CD14-positive monocyte (primary cell): Measurements from ENCODE around the gene HMCN1. TPM values are rescaled to one million over a fixed set of nuclear protein-coding genes. Genes with fewer than 3 reads are reported as not detected.

ENCODE experiments used
- DNase-seq, 3 donors: peaks; one replicate each; pipeline ENCODE4 v3.0.0-alpha.2; 2011 to 2022
- H2AFZ ChIP-seq: 2 replicates; pipeline ENCODE4 v1.6.0; 2012; ENCODE audit warnings: mild to moderate bottlenecking, low read depth, low read length, inconsistent platforms; ENCODE audit not compliant: insufficient read depth, poor library complexity, severe bottlenecking
- H3K27ac ChIP-seq, 2 donors: 1 replicate in 1 of 2; 2 replicates in 1 of 2; pipeline ENCODE4 v1.5.1; 2012 to 2013; ENCODE audit warnings: low read length in 2 of 2, control low read depth in 1 of 2, inconsistent platforms in 1 of 2, low read depth in 1 of 2, mild to moderate bottlenecking in 1 of 2
- H3K27me3 ChIP-seq, 2 donors: one replicate each; pipeline versions ENCODE4 v1.6.0 to v1.6.1; 2011 to 2013; ENCODE audit warnings: low read length in 2 of 2; ENCODE audit not compliant: control insufficient read depth in 2 of 2, insufficient read depth in 2 of 2
- H3K36me3 ChIP-seq, 2 donors: replicated peaks in 1 of 2; 1 replicate in 1 of 2; 2 replicates in 1 of 2; pipeline versions ENCODE4 v1.5.1 to v1.6.1; 2012 to 2013; ENCODE audit warnings: low read length in 2 of 2, control low read depth in 1 of 2, inconsistent platforms in 1 of 2, mild to moderate bottlenecking in 1 of 2; ENCODE audit not compliant: insufficient read depth in 2 of 2, control insufficient read depth in 1 of 2
- H3K4me1 ChIP-seq, 2 donors: 1 replicate in 1 of 2; 2 replicates in 1 of 2; pipeline versions ENCODE4 v1.5.1 to v1.6.1; 2012 to 2013; ENCODE audit warnings: low read length in 2 of 2, control low read depth in 1 of 2, inconsistent platforms in 1 of 2, mild to moderate bottlenecking in 1 of 2, moderate library complexity in 1 of 2; ENCODE audit not compliant: insufficient read depth in 2 of 2, control insufficient read depth in 1 of 2
- H3K4me2 ChIP-seq: replicated peaks from 2 replicates; pipeline ENCODE3; 2012; ENCODE audit warnings: low read length, moderate library complexity, mild to moderate bottlenecking; ENCODE audit not compliant: poor library complexity, severe bottlenecking; ENCODE audit errors: extremely low read depth
- H3K4me3 ChIP-seq, 3 experiments: fragments of 200-600 bp in 1 of 3; sonication (generic) in 1 of 3; replicated peaks in 1 of 3; 1 replicate in 2 of 3; 2 replicates in 1 of 3; pipeline ENCODE4 v1.5.1; 2011 to 2013; ENCODE audit warnings: low read length in 3 of 3, mild to moderate bottlenecking in 3 of 3, control low read depth in 2 of 3, low read depth in 2 of 3, inconsistent platforms in 1 of 3, moderate library complexity in 1 of 3
- H3K79me2 ChIP-seq: 2 replicates; pipeline ENCODE4 v1.6.0; 2012; ENCODE audit warnings: mild to moderate bottlenecking, control low read depth, inconsistent platforms, low read length, moderate library complexity; ENCODE audit not compliant: insufficient read depth
- H3K9ac ChIP-seq: 2 replicates; pipeline ENCODE4 v1.6.0; 2017; ENCODE audit warnings: low read length, mild to moderate bottlenecking; ENCODE audit not compliant: insufficient read depth, poor library complexity, severe bottlenecking
- H3K9me3 ChIP-seq, 2 donors: replicated peaks in 1 of 2; 1 replicate in 1 of 2; 2 replicates in 1 of 2; pipeline versions ENCODE4 v1.5.1 to v1.6.1; 2012 to 2013; ENCODE audit warnings: low read length in 2 of 2, control low read depth in 1 of 2; ENCODE audit not compliant: control insufficient read depth in 1 of 2, insufficient read depth in 1 of 2
- H4K20me1 ChIP-seq: 2 replicates; pipeline ENCODE4 v1.6.0; 2012; ENCODE audit warnings: mild to moderate bottlenecking, low read length, control low read depth, moderate library complexity; ENCODE audit not compliant: insufficient read depth
- H3K27ac Mint-ChIP-seq, 7 donors: one replicate each; pipeline ENCODE4 v1.8.0; 2020; ENCODE audit warnings: mild to moderate bottlenecking in 7 of 7, mixed read lengths in 7 of 7, moderate library complexity in 6 of 7, inconsistent platforms in 2 of 7
- H3K27me3 Mint-ChIP-seq, 3 donors: one replicate each; pipeline ENCODE4 v1.8.0; 2021 to 2022; ENCODE audit warnings: low read depth in 3 of 3, mild to moderate bottlenecking in 3 of 3, mixed read lengths in 3 of 3, moderate library complexity in 3 of 3, inconsistent platforms in 1 of 3
- H3K36me3 Mint-ChIP-seq, 2 donors: one replicate each; pipeline ENCODE4 v1.8.0; 2020; ENCODE audit warnings: mixed read lengths in 2 of 2, inconsistent platforms in 1 of 2, mild to moderate bottlenecking in 1 of 2
- H3K4me1 Mint-ChIP-seq: one replicate; pipeline ENCODE4 v1.8.0; 2020; ENCODE audit warnings: mild to moderate bottlenecking, mixed read lengths
- H3K4me3 Mint-ChIP-seq, 2 donors: one replicate each; pipeline ENCODE4 v1.8.0; 2020; ENCODE audit warnings: mild to moderate bottlenecking in 2 of 2, mixed read lengths in 2 of 2, moderate library complexity in 1 of 2
- H3K9me3 Mint-ChIP-seq, 7 donors: one replicate each; pipeline ENCODE4 v1.8.0; 2020 to 2022; ENCODE audit warnings: mixed read lengths in 7 of 7, mild to moderate bottlenecking in 6 of 7, moderate library complexity in 6 of 7, inconsistent platforms in 2 of 7
- CTCF ChIP-seq: fragments of 200-600 bp; IDR thresholded peaks from one replicate; pipeline ENCODE4 v1.8.0; 2022; ENCODE audit warnings: antibody characterized with exemption, mild to moderate bottlenecking
- WGBS: methylation state at CpG from one replicate; pipeline ENCODE4 v1.1.5; 2013; ENCODE audit warnings: missing lambda C conversion rate; ENCODE audit not compliant: insufficient coverage; 5-methylcytosine and 5-hydroxymethylcytosine counted together
- intact Hi-C, 2 donors: fragments of 100-400 bp; cut with micrococcal nuclease; formaldehyde crosslinking; loops; one replicate each; pipeline versions ENCODE4 v1.15.0 to v1.15.1; 2023
- polyA plus RNA-seq, 3 donors: library from polyadenylated mRNA; depleted of rRNA in 1 of 3; unstranded in 2 of 3; stranded (reverse) in 1 of 3; fragments of 300-500 nt in 2 of 3; fragments of >200 nt in 1 of 3; fragmentation: Illumina TruSeq in 2 of 3; gene quantifications; 1 replicate in 2 of 3; 2 replicates in 1 of 3; pipeline ENCODE4 v1.2.3, GENCODE V29; 2012 to 2021

HMCN1 gene
- polyA plus RNA-seq, 3 donors = not detected

GRCh38 chr1:185907246-185907645 is 173.1 kb downstream of the HMCN1 start:
- H3K4me1 Mint-ChIP-seq = no peaks in the 10 kb centered on the region
- H3K9me3 ChIP-seq = no peaks in the 10 kb centered on the region
- peaks cover 0 to 1% (median 0%) of the 10 kb centered on the region in 3 donors for H3K27me3 Mint-ChIP-seq
- H3K4me1 ChIP-seq = no peaks in the 10 kb centered on the region
- H4K20me1 ChIP-seq = no peaks in the 10 kb centered on the region
- H3K9me3 Mint-ChIP-seq = peaks cover 0 to 2% (median 0%) of the 10 kb centered on the region in 7 donors
- TF ChIP-seq CTCF = no peak
- H2AFZ ChIP-seq = no peak overlapping the region
- WGBS = 70% methylated on average over 2 of the region's 2 CpGs
- no peaks in the 10 kb centered on the region for H3K79me2 ChIP-seq
- no peak overlapping the region for H3K4me2 ChIP-seq
- H3K4me3 ChIP-seq = no peak overlapping the region
- H3K27me3 ChIP-seq = no peaks in the 10 kb centered on the region
- H3K36me3 ChIP-seq = no peaks in the 10 kb centered on the region
- H3K27ac Mint-ChIP-seq = no peak overlapping the region
- H3K27ac ChIP-seq = no peak overlapping the region
- H3K36me3 Mint-ChIP-seq = no peaks in the 10 kb centered on the region
- no peak overlapping the region for H3K9ac ChIP-seq
- intact Hi-C loops = no loop called here
- H3K4me3 Mint-ChIP-seq = no peak overlapping the region
- DNase-seq = no peak

- no peak for TF ChIP-seq CTCF
- DNase-seq = no peak
- Mint-ChIP-seq H3K27ac (no peak overlapping the region), H3K27me3 (peaks cover 0 to 3% (median 1%) of the 10 kb centered on the region in 3 donors), H3K4me1 (no peaks in the 10 kb centered on the region), H3K36me3 (no peaks in the 10 kb centered on the region), H3K4me3 (no peak overlapping the region), H3K9me3 (peaks cover 0 to 2% (median 0%) of the 10 kb centered on the region in 7 donors)
- intact Hi-C loops = no loop called here
- Histone ChIP-seq H3K4me1 (no peaks in the 10 kb centered on the region), H3K36me3 (no peaks in the 10 kb centered on the region), H4K20me1 (no peaks in the 10 kb centered on the region), H3K9ac (no peak overlapping the region), H3K79me2 (no peaks in the 10 kb centered on the region), H2AFZ (no peak overlapping the region), H3K4me2 (no peak overlapping the region), H3K4me3 (no peak overlapping the region), H3K27ac (no peak overlapping the region), H3K27me3 (no peaks in the 10 kb centered on the region), H3K9me3 (no peaks in the 10 kb centered on the region)
- 85% methylated on average over 3 of the region's 4 CpGs for WGBS
These were observed 177.8 kb downstream of the HMCN1 start for GRCh38 chr1:185911978-185912377.
